ENCODE results near the gene CPE. TPM values are rescaled to one million over a fixed set of nuclear protein-coding genes. Genes with fewer than 3 reads are reported as not detected.

The CPE gene
- total and polyA plus RNA-seq, 10 of the 15 experiments (the other 5 are each of a cell fraction or from before 2014, with no cell fraction given) = 0.05 to 0.14 TPM; not detected in 8

- Histone ChIP-seq H3K36me3 (ENCODE audit: control insufficient read depth in 2 of 2, insufficient read depth in 2 of 2, low read length in 1 of 2) (no peaks in the 10 kb centered on the region), H3K9ac (ENCODE audit: control insufficient read depth, insufficient read depth, low read length) (no peak overlapping the region), H2AFZ (ENCODE audit: control insufficient read depth, low read depth, low read length) (no peak overlapping the region), H3K79me2 (ENCODE audit: control insufficient read depth, insufficient read depth, low read length) (no peaks in the 10 kb centered on the region), H3K4me1 (ENCODE audit: control insufficient read depth, insufficient read depth, low read length) (no peaks in the 10 kb centered on the region), H3K27ac (ENCODE audit: control insufficient read depth, insufficient read depth) (no peak overlapping the region), H3K9me3 (replicated peaks; ENCODE audit: control insufficient read depth, insufficient read depth, low read length) (no peaks in the 10 kb centered on the region), H3K27me3 (replicated peaks in 1 of 2; ENCODE audit: control insufficient read depth in 2 of 2, insufficient read depth in 2 of 2, low read length in 1 of 2) (peaks cover 0 to 4% of the 10 kb centered on the region in 2 experiments; a peak in 1 of 4 replicates), H3K4me3 (no peak overlapping the region), H3K4me2 (ENCODE audit: control insufficient read depth, insufficient read depth) (no peak overlapping the region), H4K20me1 (ENCODE audit: control insufficient read depth, insufficient read depth) (no peaks in the 10 kb centered on the region)
- no peak for TF ChIP-seq WRNIP1 (IDR thresholded peaks at IDR 0.05; ENCODE audit: borderline replicate concordance, low read depth, low read length)
- TF ChIP-seq BHLHE40 (IDR thresholded peaks at IDR 0.05; ENCODE audit: borderline replicate concordance in 1 of 2, low read depth in 2 of 2, low read length in 1 of 2) = no peak
- no peak for TF ChIP-seq FOXK2 (IDR thresholded peaks at IDR 0.05)
- TF ChIP-seq ZBTB33 (IDR thresholded peaks at IDR 0.05) = no peak
- TF ChIP-seq IRF3 (IDR thresholded peaks at IDR 0.05) = no peak
- no peak for TF ChIP-seq HCFC1 (IDR thresholded peaks at IDR 0.05; ENCODE audit: low read length)
- TF ChIP-seq REST (IDR thresholded peaks at IDR 0.05; ENCODE audit: low read depth, low read length) = no peak
- no peak for TF ChIP-seq ESRRA (IDR thresholded peaks at IDR 0.05; ENCODE audit: low read length)
- TF ChIP-seq SIN3A (IDR thresholded peaks at IDR 0.05; ENCODE audit: low read depth, low read length) = no peak
- no peak for TF ChIP-seq EED (IDR thresholded peaks at IDR 0.05; ENCODE audit: low read depth)
- FAIRE-seq (no peak), ATAC-seq (no peak), DNase-seq (ENCODE audit: low read depth, low spot score) (no peak)
- intact Hi-C loops (cut with micrococcal nuclease; ENCODE audit: unreplicated experiment) = no loop called here
- 0% methylated on average over 1 of the region's 1 CpG for WGBS (ENCODE audit: insufficient coverage, insufficient replicate concordance, low lambda C conversion rate, missing lambda C conversion rate)
- in situ Hi-C loops (cut with MboI) = no loop called here
- ChIA-PET RAD21 (ENCODE audit: unreplicated experiment) (interaction anchor here (1.2 kb wide), 1 partner anchor 255 kb away, joined by 3 read pairs; no protein-coding TSS in a partner anchor), POLR2A (no interaction called here), SMC1A (ENCODE audit: uncharacterized antibody, unreplicated experiment) (interaction anchor here (0.9 to 1.2 kb wide), 2 partner anchors 11 to 310 kb away, joined by 3 to 4 read pairs; no protein-coding TSS in a partner anchor), CTCF (interaction anchor here (0.8 to 1.5 kb wide), 2 partner anchors 26 to 31 kb away, joined by 4 read pairs; no protein-coding TSS in a partner anchor)
- BruUV-seq (replicated peaks) = no TSS peak
Measured at GRCh38 chr4:165386328-165386727, 7.5 kb downstream of the CPE start.

All from GM12878 (cell line).